ENCODE data around the gene SCRT2. TPM values are rescaled to one million over a fixed set of nuclear protein-coding genes. Genes with fewer than 3 reads are reported as not detected.
A peak's percentile ranks its signal among the peaks of the same experiment; 100 is the strongest.

The SCRT2 gene
- total and polyA plus RNA-seq, 7 donors = not detected

DNA sequence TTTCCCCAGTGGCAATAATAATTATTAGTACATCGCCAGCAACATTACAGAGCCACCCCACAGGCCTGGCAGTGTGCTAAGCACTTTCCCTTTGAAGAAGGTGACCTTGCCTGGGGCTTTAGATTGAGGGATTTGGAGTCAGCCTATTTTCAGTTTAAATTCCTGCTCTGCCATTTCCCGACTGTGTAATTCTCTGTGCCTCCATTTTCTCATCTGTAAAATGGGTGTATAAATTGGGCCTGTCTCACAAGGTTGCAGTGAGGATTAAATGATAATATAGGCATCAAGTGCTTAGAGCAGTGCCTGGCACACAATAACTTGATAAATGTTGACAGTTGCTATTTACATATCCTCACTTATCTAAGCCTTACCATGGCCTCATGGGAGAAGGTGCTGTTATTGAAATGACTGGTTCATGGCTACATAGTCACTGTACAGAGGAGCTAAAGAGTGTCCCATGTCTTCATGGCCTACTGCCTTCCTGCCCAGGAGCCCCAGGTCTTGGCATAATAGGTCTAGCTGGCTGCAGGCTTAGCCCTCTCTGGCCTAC is 5.1 kb upstream of the SCRT2 start:
- no peak for DNase-seq
- Histone ChIP-seq H3K9me3 (no peaks in the 10 kb centered on the region), H3K27me3 (peaks cover 0 to 92% (median 17%) of the 10 kb centered on the region in 3 donors), H3K4me1 (peaks cover 0 to 13% (median 12%) of the 10 kb centered on the region in 4 donors), H3K4me3 (no peak overlapping the region), H3K27ac (no peak overlapping the region), H3K36me3 (no peaks in the 10 kb centered on the region)
- intact Hi-C loops (cut with DNase I) = no loop called here
- no peak for TF ChIP-seq POLR2A (IDR thresholded peaks at IDR 0.05)
- TF ChIP-seq POLR2AphosphoS5 (IDR thresholded peaks at IDR 0.05) = no peak
- no peak for TF ChIP-seq EP300 (IDR thresholded peaks at IDR 0.05)
- TF ChIP-seq, protein P1, sequence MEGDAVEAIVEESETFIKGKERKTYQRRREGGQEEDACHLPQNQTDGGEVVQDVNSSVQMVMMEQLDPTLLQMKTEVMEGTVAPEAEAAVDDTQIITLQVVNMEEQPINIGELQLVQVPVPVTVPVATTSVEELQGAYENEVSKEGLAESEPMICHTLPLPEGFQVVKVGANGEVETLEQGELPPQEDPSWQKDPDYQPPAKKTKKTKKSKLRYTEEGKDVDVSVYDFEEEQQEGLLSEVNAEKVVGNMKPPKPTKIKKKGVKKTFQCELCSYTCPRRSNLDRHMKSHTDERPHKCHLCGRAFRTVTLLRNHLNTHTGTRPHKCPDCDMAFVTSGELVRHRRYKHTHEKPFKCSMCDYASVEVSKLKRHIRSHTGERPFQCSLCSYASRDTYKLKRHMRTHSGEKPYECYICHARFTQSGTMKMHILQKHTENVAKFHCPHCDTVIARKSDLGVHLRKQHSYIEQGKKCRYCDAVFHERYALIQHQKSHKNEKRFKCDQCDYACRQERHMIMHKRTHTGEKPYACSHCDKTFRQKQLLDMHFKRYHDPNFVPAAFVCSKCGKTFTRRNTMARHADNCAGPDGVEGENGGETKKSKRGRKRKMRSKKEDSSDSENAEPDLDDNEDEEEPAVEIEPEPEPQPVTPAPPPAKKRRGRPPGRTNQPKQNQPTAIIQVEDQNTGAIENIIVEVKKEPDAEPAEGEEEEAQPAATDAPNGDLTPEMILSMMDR (IDR thresholded peaks at IDR 0.05) = no peak
- WGBS, 2 donors = 73 to 87% methylated on average over 2 of the region's 2 CpGs

- DNase-seq = no peak
- no peak overlapping the region for H3K4me3 ChIP-seq
- no peak for TF ChIP-seq POLR2A (IDR thresholded peaks at IDR 0.05)
- no peaks in the 10 kb centered on the region for H3K9me3 ChIP-seq
- intact Hi-C loops (cut with DNase I) = no loop called here
- H3K27ac ChIP-seq = no peak overlapping the region
- peaks cover 4 to 91% (median 18%) of the 10 kb centered on the region in 3 donors for H3K27me3 ChIP-seq
- no peaks in the 10 kb centered on the region for H3K36me3 ChIP-seq
- peaks cover 0 to 22% (median 19%) of the 10 kb centered on the region in 4 donors for H3K4me1 ChIP-seq
- 83 to 86% methylated on average over 5 of the region's 5 CpGs for WGBS, 2 donors
These were observed 2.4 kb upstream of the SCRT2 start for GRCh38 chr20:677957-678356.

GRCh38 chr20:676967-677366 is 1.4 kb upstream of the SCRT2 start:
- no peak for TF ChIP-seq POLR2A (IDR thresholded peaks at IDR 0.05)
- TF ChIP-seq, protein P1 (IDR thresholded peaks at IDR 0.05) = no peak
- WGBS, 2 donors = 64 to 72% methylated on average over 3 of the region's 3 CpGs
- no peak for DNase-seq
- H3K4me1 ChIP-seq = peaks cover 0 to 22% (median 19%) of the 10 kb centered on the region in 4 donors
- no peak overlapping the region for H3K4me3 ChIP-seq
- no peak overlapping the region for H3K27ac ChIP-seq
- no peaks in the 10 kb centered on the region for H3K9me3 ChIP-seq
- peaks cover 7 to 91% (median 25%) of the 10 kb centered on the region in 3 donors for H3K27me3 ChIP-seq
- intact Hi-C loops (cut with DNase I) = no loop called here
- H3K36me3 ChIP-seq = no peaks in the 10 kb centered on the region

- Histone ChIP-seq H3K9me3 (no peaks in the 10 kb centered on the region), H3K4me1 (peaks cover 0 to 22% (median 19%) of the 10 kb centered on the region in 4 donors), H3K27me3 (peaks cover 7 to 91% (median 31%) of the 10 kb centered on the region in 3 donors), H3K4me3 (no peak overlapping the region), H3K36me3 (no peaks in the 10 kb centered on the region), H3K27ac (no peak overlapping the region)
- intact Hi-C loops (cut with DNase I) = no loop called here
- DNase-seq = no peak
- 4 to 11% methylated on average over 24 of the region's 24 CpGs for WGBS, 2 donors
- no peak for TF ChIP-seq EP300 (IDR thresholded peaks at IDR 0.05)
- TF ChIP-seq POLR2A (IDR thresholded peaks at IDR 0.05) = no peak
- TF ChIP-seq, protein P1 (IDR thresholded peaks at IDR 0.05) = no peak
- TF ChIP-seq POLR2AphosphoS5 (IDR thresholded peaks at IDR 0.05) = no peak
These were observed 824 bp upstream of the SCRT2 start for GRCh38 chr20:676315-676937.

- Histone ChIP-seq H3K4me1 (peaks cover 0 to 22% (median 19%) of the 10 kb centered on the region in 4 donors), H3K27me3 (peaks cover 7 to 90% (median 37%) of the 10 kb centered on the region in 3 donors), H3K4me3 (peak overlapping the region in 1 of 4 donors; percentile 10), H3K36me3 (no peaks in the 10 kb centered on the region), H3K9me3 (no peaks in the 10 kb centered on the region), H3K27ac (no peak overlapping the region)
- WGBS, 2 donors = 4 to 6% methylated on average over 25 of the region's 25 CpGs
- DNase-seq = no peak
- intact Hi-C loops (cut with DNase I) = no loop called here
- no peak for TF ChIP-seq EP300 (IDR thresholded peaks at IDR 0.05)
- no peak for TF ChIP-seq POLR2AphosphoS5 (IDR thresholded peaks at IDR 0.05)
- TF ChIP-seq POLR2A (IDR thresholded peaks at IDR 0.05) = no peak
- TF ChIP-seq, protein P1 (IDR thresholded peaks at IDR 0.05) = no peak
These were observed 559 bp downstream of the SCRT2 start for GRCh38 chr20:675033-675452.

Measured in sigmoid colon (tissue), 7 donors.